Fibroblast of mammary gland (primary cell): ENCODE results near the gene TRPM3.

Experiments used
- DNase-seq: peaks from one replicate; pipeline ENCODE4 v3.0.0-alpha.2; 2010; ENCODE audit warnings: low read depth
- H3K4me3 ChIP-seq: 2 replicates; pipeline ENCODE4 v1.5.1; 2011; ENCODE audit warnings: low read depth, mild to moderate bottlenecking, low read length, moderate library complexity; ENCODE audit not compliant: control insufficient read depth
- TF ChIP-seq, protein P1 (sequence below): conservative IDR thresholded peaks from 2 replicates; pipeline ENCODE4 v1.5.1; 2011; ENCODE audit warnings: low read depth, low read length, inconsistent platforms; ENCODE audit not compliant: control insufficient read depth, insufficient read depth

Gene TRPM3

DNA sequence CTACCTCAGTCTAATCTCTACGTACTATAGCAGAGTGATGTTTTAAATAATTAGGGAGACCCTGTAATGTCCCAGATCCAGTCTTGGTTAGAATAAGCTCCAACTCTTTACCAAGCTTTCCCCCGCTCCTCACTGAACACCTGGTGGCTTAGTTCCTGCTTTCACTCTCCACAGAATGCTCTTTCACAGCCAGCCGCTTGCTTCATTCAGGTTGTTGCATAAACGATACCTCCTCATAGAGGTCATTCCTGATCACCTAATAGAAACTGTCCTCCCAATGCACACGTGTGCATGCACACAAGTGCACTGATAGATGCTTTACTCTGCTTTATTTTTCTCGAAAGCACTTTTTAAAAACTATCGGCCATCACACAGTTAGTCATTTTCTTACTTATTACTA lies 298.1 kb downstream of the TRPM3 start:
- TF ChIP-seq, protein P1, sequence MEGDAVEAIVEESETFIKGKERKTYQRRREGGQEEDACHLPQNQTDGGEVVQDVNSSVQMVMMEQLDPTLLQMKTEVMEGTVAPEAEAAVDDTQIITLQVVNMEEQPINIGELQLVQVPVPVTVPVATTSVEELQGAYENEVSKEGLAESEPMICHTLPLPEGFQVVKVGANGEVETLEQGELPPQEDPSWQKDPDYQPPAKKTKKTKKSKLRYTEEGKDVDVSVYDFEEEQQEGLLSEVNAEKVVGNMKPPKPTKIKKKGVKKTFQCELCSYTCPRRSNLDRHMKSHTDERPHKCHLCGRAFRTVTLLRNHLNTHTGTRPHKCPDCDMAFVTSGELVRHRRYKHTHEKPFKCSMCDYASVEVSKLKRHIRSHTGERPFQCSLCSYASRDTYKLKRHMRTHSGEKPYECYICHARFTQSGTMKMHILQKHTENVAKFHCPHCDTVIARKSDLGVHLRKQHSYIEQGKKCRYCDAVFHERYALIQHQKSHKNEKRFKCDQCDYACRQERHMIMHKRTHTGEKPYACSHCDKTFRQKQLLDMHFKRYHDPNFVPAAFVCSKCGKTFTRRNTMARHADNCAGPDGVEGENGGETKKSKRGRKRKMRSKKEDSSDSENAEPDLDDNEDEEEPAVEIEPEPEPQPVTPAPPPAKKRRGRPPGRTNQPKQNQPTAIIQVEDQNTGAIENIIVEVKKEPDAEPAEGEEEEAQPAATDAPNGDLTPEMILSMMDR: no peak
- DNase-seq: no peak
- H3K4me3 ChIP-seq: no peak overlapping the region

DNA sequence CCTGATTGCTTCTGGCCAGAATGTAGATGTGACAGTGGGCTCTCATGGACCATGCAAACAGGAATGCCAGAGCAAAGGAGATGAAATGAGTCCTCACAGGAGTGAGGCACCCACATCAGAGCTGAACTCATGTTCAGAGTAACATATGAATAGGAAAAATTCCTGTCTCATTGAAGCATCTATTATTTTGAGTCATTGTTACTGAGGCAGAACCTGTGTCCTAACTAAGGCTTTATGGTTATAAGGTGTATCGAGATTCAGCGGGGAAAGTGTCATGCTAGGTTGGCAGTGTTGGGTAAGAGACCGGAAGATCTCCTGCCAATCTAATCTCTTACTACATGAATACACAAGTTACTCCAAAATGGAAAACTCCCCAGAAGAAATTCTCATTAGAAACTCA lies 304.1 kb downstream of the TRPM3 start:
- TF ChIP-seq, protein P1: no peak
- no peak overlapping the region for H3K4me3 ChIP-seq
- DNase-seq: no peak

DNA sequence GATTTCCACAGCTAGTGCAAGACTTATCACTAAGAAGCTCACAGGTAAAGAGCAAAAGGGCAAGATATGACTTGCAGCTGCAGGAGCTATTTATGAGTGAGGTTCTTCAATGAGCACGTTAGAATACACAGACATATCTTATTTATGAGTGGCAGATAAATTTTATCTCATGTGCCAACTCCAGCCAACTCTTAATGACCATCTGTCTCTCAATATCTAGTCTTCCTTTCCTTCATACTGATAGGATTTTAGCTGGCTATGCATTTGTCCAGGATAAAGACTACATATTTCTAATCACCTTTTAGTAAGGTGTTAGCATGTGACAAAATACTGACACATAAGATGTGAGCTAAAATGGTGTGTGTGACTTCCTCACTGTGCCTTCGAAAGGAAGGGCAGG lies 304.5 kb downstream of the TRPM3 start:
- TF ChIP-seq, protein P1: no peak
- no peak for DNase-seq
- no peak overlapping the region for H3K4me3 ChIP-seq

DNA sequence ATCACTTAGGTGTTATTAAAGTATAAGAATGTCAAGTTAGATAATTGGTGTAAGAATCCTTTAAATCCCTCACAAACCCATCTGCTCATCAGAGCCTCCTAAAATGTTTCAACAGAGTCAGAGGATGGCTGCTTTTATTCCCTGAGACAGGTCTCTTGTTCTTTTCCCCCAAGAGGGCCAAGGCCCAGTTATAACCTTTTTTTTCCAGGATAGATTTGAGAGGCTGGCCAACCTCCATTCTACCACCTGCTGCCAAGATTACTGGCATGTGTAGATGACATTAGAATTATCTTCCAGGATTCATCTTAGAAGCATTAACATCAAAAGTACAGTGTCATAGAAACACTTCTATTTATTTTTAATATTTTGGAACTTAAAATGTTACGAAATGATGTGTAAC lies 305.1 kb downstream of the TRPM3 start:
- no peak for DNase-seq
- no peak overlapping the region for H3K4me3 ChIP-seq
- TF ChIP-seq, protein P1: no peak

DNA sequence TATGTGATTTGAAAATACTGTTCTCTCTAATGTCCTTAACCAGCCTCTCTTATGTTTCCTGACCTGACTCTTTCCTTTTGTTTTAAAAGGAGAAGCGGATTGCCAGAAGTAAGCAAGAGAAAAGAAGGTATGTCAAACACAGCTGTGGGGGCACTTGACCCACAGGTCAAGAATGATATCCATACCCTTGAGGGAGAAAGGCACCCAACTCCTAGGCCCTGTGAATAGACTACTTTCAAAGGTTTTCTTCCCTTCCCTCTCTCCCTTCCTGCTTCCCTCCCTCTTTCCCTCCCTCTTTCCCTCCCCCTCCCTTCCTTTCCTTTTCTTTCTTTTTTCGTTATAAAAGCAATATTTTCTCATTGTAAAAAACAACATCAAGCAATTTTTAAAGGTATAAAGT lies 306.8 kb downstream of the TRPM3 start:
- TF ChIP-seq, protein P1: no peak
- no peak for DNase-seq
- no peak overlapping the region for H3K4me3 ChIP-seq

DNA sequence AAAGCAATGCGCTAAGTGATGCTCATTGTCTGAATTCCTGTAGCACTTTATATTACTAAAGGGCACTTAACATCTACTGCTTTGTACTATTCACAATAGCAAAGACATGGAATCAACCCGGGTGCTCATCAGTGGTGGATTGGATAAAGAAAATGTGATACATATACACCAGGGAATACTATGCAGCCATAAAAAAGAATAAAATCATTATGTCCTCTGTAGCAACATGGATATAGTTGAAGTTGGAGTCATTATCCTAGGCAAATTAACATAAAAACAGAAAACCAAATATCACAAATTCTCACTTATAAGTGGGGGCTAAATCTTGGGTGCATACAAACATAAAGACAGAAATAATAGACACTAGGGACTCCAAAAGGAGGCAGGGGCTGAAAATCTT lies 308.3 kb downstream of the TRPM3 start:
- DNase-seq: no peak
- H3K4me3 ChIP-seq: no peak overlapping the region
- TF ChIP-seq, protein P1: no peak

DNA sequence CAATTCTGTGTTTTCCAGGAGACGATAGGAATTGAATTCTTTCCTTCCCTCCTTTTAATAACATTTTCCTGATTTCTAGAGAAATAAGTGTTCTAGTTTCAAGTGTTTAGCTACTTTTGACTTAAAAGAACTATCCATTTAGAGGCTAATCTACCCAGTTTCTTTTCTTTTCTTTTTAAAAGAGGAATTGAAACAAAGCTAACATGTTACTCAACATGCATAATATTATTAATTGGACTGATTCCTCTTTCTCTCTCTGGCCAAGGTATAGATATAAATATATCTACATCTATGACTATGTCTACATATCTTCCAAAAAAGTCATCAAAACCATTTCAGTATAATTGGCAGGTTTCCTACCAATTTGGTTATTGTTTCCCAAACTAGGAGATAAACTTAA lies 309.8 kb downstream of the TRPM3 start:
- no peak overlapping the region for H3K4me3 ChIP-seq
- no peak for DNase-seq
- TF ChIP-seq, protein P1: no peak
